Measurements from ENCODE around the gene WWOX. TPM values are rescaled to one million over a fixed set of nuclear protein-coding genes. Genes with fewer than 3 reads are reported as not detected.

Gene WWOX
- total and polyA plus RNA-seq, 2 of the 8 experiments (the other 6 are each of a cell fraction or from before 2014, with no cell fraction given) = 5.4 to 16.7 TPM

DNA sequence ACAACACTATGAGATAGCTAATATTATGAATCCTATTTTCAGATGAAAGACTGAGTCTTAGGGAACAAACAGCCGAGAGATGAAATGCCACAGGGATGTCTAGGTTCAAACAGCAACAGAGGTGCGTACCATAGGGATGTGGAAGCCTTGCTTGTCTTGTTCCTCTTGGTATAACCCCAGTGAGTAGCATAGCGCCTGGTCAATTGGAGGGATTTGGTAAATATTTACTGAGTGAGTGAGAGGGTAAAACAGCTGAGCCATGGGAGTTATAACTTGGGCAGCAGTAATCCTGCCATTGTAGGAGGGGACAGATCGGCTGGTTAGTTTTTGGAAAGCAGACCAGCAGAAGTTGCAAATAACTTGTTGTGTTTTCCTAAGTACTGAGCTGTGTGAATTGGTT, 80.2 kb downstream of the WWOX start:
- no peak overlapping the region for H3K9ac ChIP-seq (replicated peaks in 1 of 4; ENCODE audit: extremely low read depth in 1 of 4, low read depth in 3 of 4, low read length in 3 of 4)
- no peak overlapping the region for H3K4me3 ChIP-seq (ENCODE audit: extremely low read depth in 1 of 4, insufficient read depth in 2 of 4, low read depth in 3 of 4, low read length in 4 of 4)
- DNase-seq (ENCODE audit: low read depth in 1 of 2, low spot score in 2 of 2) (no peak), FAIRE-seq (no peak)
- no peak overlapping the region for H3K23ac ChIP-seq (ENCODE audit: insufficient read length)
- no peak overlapping the region for H3K4me2 ChIP-seq (ENCODE audit: insufficient read depth in 1 of 2, low read depth in 2 of 2, low read length in 2 of 2)
- no peak overlapping the region for H4K91ac ChIP-seq (replicated peaks; ENCODE audit: insufficient read length, low read length)
- H3K9me3 ChIP-seq (ENCODE audit: insufficient read depth in 2 of 2, low read depth in 1 of 2, low read length in 1 of 2) = no peaks in the 10 kb centered on the region
- no peaks in the 10 kb centered on the region for H3K79me2 ChIP-seq (ENCODE audit: control insufficient read depth in 1 of 2, insufficient read depth in 2 of 2, low read length in 2 of 2)
- H3K4ac ChIP-seq (replicated peaks; ENCODE audit: insufficient read length, low read depth, low read length) = no peak overlapping the region
- H2BK5ac ChIP-seq (ENCODE audit: low read depth, low read length) = no peak overlapping the region
- no peak overlapping the region for H2AK5ac ChIP-seq (ENCODE audit: low read depth, low read length)
- no peak overlapping the region for H2BK20ac ChIP-seq (ENCODE audit: low read length)
- no peaks in the 10 kb centered on the region for H4K20me1 ChIP-seq (replicated peaks in 1 of 2; ENCODE audit: control insufficient read depth in 1 of 2, insufficient read depth in 2 of 2, low read length in 2 of 2)
- no peaks in the 10 kb centered on the region for H3K79me1 ChIP-seq (ENCODE audit: low read depth, low read length)
- H3K23me2 ChIP-seq (ENCODE audit: low read depth, low read length) = no peaks in the 10 kb centered on the region
- no peak overlapping the region for H2BK15ac ChIP-seq (ENCODE audit: low read length)
- no peaks in the 10 kb centered on the region for H3K27me3 ChIP-seq (replicated peaks in 1 of 4; ENCODE audit: control insufficient read depth in 3 of 4, extremely low read depth in 1 of 4, insufficient read depth in 3 of 4, low read length in 3 of 4)
- no peak overlapping the region for H4K8ac ChIP-seq (ENCODE audit: extremely low read depth, insufficient read depth, low read length)
- ChIA-PET POLR2A (ENCODE audit: partially characterized antibody) (no interaction called here), CTCF (ENCODE audit: partially characterized antibody) (interaction anchor here (0.8 kb wide), 1 partner anchor 324 kb away, joined by 3 read pairs; no protein-coding TSS in a partner anchor)
- H2AFZ ChIP-seq (ENCODE audit: low read length) = no peak overlapping the region
- WGBS, 2 experiments (ENCODE audit: extremely low coverage in 1 of 2, insufficient coverage in 1 of 2, insufficient read length in 1 of 2, insufficient replicate concordance in 2 of 2, low coverage in 1 of 2, low lambda C conversion rate in 2 of 2, missing lambda C conversion rate in 1 of 2) = 70% methylated on average over 4 of the region's 4 CpGs; no CpG with 5 or more reads in 1 of the 2 experiments
- H3K56ac ChIP-seq (replicated peaks; ENCODE audit: insufficient read length, low read depth, low read length) = no peak overlapping the region
- H3K27ac ChIP-seq (ENCODE audit: low read depth, low read length) = no peak overlapping the region
- no peak overlapping the region for H3K14ac ChIP-seq (ENCODE audit: insufficient read length)
- no peak overlapping the region for H4K5ac ChIP-seq (ENCODE audit: insufficient read length, low read depth, low read length)
- no peaks in the 10 kb centered on the region for H3K36me3 ChIP-seq (ENCODE audit: control insufficient read depth in 2 of 4, insufficient read depth in 4 of 4, low read length in 3 of 4)
- H3K4me1 ChIP-seq (replicated peaks in 1 of 4; ENCODE audit: control insufficient read depth in 3 of 4, insufficient read depth in 4 of 4, low read length in 3 of 4) = no peaks in the 10 kb centered on the region
- H2BK12ac ChIP-seq (ENCODE audit: low read depth, low read length) = no peak overlapping the region
- no peak overlapping the region for H3K18ac ChIP-seq (ENCODE audit: extremely low read depth, low read length)
- H2BK120ac ChIP-seq (replicated peaks; ENCODE audit: low read depth, low read length) = no peak overlapping the region
- no peak for TF ChIP-seq CBX5 (IDR thresholded peaks at IDR 0.05; ENCODE audit: low read depth, low read length)
- TF ChIP-seq JUND (IDR thresholded peaks at IDR 0.05; ENCODE audit: low read length) = no peak
- no peak for TF ChIP-seq ATF2 (IDR thresholded peaks at IDR 0.05; ENCODE audit: low read length)
- no peak for TF ChIP-seq TAF7 (optimal IDR thresholded peaks at IDR 0.05; ENCODE audit: borderline replicate concordance, low read depth, low read length)
- no peak for TF ChIP-seq TEAD4 (IDR thresholded peaks at IDR 0.05; ENCODE audit: low read depth, low read length)
- no peak for TF ChIP-seq POLR2AphosphoS5 (IDR thresholded peaks at IDR 0.05; ENCODE audit: low read depth, low read length)
- TF ChIP-seq SRF (IDR thresholded peaks at IDR 0.05; ENCODE audit: low read depth, low read length) = no peak
- TF ChIP-seq YY1 (IDR thresholded peaks at IDR 0.05; ENCODE audit: low read depth, low read length) = no peak
- TF ChIP-seq, protein P1, sequence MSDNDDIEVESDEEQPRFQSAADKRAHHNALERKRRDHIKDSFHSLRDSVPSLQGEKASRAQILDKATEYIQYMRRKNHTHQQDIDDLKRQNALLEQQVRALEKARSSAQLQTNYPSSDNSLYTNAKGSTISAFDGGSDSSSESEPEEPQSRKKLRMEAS (IDR thresholded peaks at IDR 0.05) = no peak
- no peak for TF ChIP-seq CEBPB (IDR thresholded peaks at IDR 0.05; ENCODE audit: low read depth, low read length)
- no peak for TF ChIP-seq BACH1 (IDR thresholded peaks at IDR 0.05; ENCODE audit: low read length)
- no peak for TF ChIP-seq NRF1 (IDR thresholded peaks at IDR 0.05; ENCODE audit: low read depth, low read length)
- no peak for TF ChIP-seq TCF12 (IDR thresholded peaks at IDR 0.05; ENCODE audit: low read depth, low read length)

Measured in H1 (cell line).